ENCODE data around the gene PGBD5.

DNA sequence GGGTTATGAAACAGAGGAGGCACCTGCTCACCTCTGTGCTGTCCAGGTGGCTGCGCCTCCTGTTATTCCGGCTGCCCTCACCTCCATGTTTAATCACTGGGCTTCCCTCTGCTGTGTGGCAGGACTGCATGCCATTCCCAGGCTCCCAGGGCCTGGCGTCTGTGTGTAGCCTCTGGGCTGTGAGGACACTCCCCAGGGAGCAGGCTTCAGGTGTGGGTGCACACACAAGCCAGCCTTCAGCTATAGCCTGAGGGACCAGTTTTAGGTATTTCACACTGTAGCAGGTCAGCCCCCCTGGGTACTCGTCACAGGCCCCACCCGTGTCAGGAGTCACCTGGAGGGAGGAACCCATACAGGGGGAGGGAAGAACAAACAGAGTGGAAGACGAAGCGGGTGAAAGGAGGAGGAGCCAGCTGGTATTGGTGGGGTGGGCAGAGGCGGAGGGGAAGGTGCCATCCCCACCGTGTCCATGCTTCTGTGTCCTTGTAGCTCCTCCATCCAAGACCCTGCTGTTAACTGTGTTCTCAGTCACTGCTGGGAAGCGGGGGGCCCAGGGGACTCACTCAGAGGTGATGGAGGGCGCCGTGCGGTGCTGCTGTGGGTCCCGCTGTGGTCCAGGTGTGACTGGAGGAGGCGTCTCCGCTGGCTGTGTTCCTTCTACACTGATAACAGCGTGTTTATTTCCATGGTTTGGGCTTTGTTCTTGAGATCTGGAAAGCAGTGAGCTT lies 158.6 kb downstream of the PGBD5 start:
- TF ChIP-seq, protein P1, sequence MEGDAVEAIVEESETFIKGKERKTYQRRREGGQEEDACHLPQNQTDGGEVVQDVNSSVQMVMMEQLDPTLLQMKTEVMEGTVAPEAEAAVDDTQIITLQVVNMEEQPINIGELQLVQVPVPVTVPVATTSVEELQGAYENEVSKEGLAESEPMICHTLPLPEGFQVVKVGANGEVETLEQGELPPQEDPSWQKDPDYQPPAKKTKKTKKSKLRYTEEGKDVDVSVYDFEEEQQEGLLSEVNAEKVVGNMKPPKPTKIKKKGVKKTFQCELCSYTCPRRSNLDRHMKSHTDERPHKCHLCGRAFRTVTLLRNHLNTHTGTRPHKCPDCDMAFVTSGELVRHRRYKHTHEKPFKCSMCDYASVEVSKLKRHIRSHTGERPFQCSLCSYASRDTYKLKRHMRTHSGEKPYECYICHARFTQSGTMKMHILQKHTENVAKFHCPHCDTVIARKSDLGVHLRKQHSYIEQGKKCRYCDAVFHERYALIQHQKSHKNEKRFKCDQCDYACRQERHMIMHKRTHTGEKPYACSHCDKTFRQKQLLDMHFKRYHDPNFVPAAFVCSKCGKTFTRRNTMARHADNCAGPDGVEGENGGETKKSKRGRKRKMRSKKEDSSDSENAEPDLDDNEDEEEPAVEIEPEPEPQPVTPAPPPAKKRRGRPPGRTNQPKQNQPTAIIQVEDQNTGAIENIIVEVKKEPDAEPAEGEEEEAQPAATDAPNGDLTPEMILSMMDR (optimal IDR thresholded peaks at IDR 0.05 in 1 of 3, IDR thresholded peaks at IDR 0.05 in 1 of 3, conservative IDR thresholded peaks at IDR 0.05 in 1 of 3; ENCODE audit: extremely low read depth in 1 of 3, insufficient read depth in 2 of 3, low read length in 3 of 3), result no peak
- TF ChIP-seq EZH2 (IDR thresholded peaks at IDR 0.05; ENCODE audit: low read length), result no peak

Data from keratinocyte (primary cell).